Osteocyte (in vitro differentiated cells): ENCODE results near the gene C12orf56. TPM values are rescaled to one million over a fixed set of nuclear protein-coding genes. Genes with fewer than 3 reads are reported as not detected.

Experiments used
- DNase-seq: peaks from one replicate; pipeline ENCODE4 v3.0.0; 2021; ENCODE audit warnings: mixed read lengths; ENCODE audit not compliant: unreplicated experiment; ENCODE audit errors: extremely low spot score
- H3K27ac Mint-ChIP-seq: one replicate; pipeline ENCODE4 v1.8.0; 2021; ENCODE audit warnings: mild to moderate bottlenecking, mixed read lengths; ENCODE audit not compliant: unreplicated experiment
- H3K27me3 Mint-ChIP-seq: one replicate; pipeline ENCODE4 v1.8.0; 2021; ENCODE audit warnings: mixed read lengths; ENCODE audit not compliant: unreplicated experiment
- H3K36me3 Mint-ChIP-seq: one replicate; pipeline ENCODE4 v1.8.0; 2021; ENCODE audit warnings: mixed read lengths; ENCODE audit not compliant: unreplicated experiment
- H3K4me1 Mint-ChIP-seq: one replicate; pipeline ENCODE4 v1.8.0; 2021; ENCODE audit warnings: mixed read lengths; ENCODE audit not compliant: unreplicated experiment
- H3K4me3 Mint-ChIP-seq: one replicate; pipeline ENCODE4 v1.8.0; 2021; ENCODE audit warnings: mild to moderate bottlenecking, moderate library complexity, mixed read lengths; ENCODE audit not compliant: unreplicated experiment
- H3K9me3 Mint-ChIP-seq: one replicate; pipeline ENCODE4 v1.8.0; 2021; ENCODE audit warnings: mixed read lengths; ENCODE audit not compliant: unreplicated experiment
- total RNA-seq: library from RNA; stranded (reverse); gene quantifications from 2 replicates; pipeline ENCODE4 v1.2.1, GENCODE V29; 2021
- TF ChIP-seq, protein P1 (sequence below): fragments of 200-600 bp; sonication (generic); IDR thresholded peaks from 2 replicates; pipeline ENCODE4 v1.5.0; 2021; ENCODE audit warnings: antibody characterized with exemption, mild to moderate bottlenecking, moderate library complexity

Gene C12orf56
- total RNA-seq, 1 donor from 2014 or later, result 0.78 TPM

DNA sequence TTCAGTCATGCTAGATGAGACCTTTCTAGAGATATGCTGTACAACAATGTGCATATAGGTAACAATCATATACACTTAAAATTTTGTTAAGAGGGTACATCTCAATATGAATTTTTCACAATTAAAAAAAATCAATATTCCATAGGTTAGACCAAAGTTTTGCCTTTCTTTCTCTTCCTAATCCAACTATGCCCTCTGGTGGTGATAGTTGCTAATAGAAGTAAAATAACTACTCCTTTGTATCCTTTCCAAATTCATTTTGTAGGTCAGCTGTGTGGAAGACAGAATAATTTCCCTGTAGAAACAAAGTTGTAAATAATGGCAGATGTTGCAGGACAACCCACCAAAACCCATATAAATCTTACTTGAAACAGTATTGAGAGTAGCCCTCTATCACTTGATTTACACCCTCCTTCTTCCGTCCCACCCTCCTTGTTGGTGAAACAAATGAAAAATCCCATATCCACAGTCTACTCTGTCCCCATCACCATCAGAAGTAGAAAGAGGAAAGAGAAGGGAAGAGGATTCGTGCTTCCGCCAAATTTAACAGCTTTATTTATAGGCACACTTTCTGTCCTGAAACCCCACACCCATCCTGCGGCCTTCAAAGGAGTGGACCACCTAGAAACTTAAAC, 134.3 kb downstream of the C12orf56 start:
- TF ChIP-seq, protein P1, sequence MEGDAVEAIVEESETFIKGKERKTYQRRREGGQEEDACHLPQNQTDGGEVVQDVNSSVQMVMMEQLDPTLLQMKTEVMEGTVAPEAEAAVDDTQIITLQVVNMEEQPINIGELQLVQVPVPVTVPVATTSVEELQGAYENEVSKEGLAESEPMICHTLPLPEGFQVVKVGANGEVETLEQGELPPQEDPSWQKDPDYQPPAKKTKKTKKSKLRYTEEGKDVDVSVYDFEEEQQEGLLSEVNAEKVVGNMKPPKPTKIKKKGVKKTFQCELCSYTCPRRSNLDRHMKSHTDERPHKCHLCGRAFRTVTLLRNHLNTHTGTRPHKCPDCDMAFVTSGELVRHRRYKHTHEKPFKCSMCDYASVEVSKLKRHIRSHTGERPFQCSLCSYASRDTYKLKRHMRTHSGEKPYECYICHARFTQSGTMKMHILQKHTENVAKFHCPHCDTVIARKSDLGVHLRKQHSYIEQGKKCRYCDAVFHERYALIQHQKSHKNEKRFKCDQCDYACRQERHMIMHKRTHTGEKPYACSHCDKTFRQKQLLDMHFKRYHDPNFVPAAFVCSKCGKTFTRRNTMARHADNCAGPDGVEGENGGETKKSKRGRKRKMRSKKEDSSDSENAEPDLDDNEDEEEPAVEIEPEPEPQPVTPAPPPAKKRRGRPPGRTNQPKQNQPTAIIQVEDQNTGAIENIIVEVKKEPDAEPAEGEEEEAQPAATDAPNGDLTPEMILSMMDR, result peak; percentile 79
- DNase-seq, result no peak
- H3K27ac Mint-ChIP-seq, result no peak overlapping the region

DNA sequence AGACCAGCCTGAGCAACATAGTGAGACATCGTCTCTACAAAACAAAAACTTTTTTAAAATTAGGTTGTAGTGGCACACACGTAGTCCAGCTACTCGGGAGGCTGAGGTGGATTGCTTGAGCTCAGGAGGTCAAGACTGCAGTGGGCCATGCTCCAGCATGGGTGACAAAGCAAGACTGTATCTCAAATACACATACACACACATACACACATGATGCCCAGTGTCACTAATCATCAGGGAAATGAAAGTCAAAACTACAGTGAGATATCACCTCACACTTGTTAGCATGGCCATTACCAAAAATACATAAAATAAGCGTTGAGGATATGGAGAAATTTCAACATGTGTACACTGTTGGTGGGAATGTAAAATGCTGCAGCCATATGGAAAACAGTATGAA, 135.3 kb downstream of the C12orf56 start:
- Mint-ChIP-seq H3K4me3 (no peak overlapping the region), H3K36me3 (no peaks in the 10 kb centered on the region), H3K4me1 (no peaks in the 10 kb centered on the region), H3K9me3 (no peaks in the 10 kb centered on the region), H3K27me3 (no peaks in the 10 kb centered on the region), H3K27ac (no peak overlapping the region)
- no peak for DNase-seq
- TF ChIP-seq, protein P1, result no peak

More for the DNA sequence above, 134.3 kb downstream of the C12orf56 start:
- Mint-ChIP-seq H3K4me1 (no peaks in the 10 kb centered on the region), H3K36me3 (no peaks in the 10 kb centered on the region), H3K4me3 (no peak overlapping the region), H3K9me3 (no peaks in the 10 kb centered on the region), H3K27me3 (no peaks in the 10 kb centered on the region)

DNA sequence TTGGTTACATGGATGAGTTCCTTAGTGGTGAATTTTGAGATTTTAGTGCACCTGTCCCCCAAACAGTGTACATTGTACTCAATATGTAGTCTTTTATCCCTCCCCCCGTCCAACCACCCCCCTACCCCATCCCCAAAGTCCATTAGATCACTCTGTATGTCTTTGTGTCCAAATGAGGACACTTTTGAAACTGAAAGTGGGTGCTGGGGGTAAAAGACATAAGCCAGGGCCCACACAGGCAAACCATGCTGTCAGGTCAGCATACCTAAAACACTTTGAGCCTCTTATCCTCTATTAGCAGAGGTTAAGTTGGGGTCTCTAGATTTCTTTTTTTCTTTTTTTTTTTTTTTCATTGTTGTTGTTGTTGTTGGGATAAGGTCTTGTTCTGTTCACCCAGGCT, 137.2 kb downstream of the C12orf56 start:
- no peaks in the 10 kb centered on the region for H3K9me3 Mint-ChIP-seq
- DNase-seq, result no peak
- no peak overlapping the region for H3K4me3 Mint-ChIP-seq
- H3K36me3 Mint-ChIP-seq, result no peaks in the 10 kb centered on the region
- H3K4me1 Mint-ChIP-seq, result no peaks in the 10 kb centered on the region
- TF ChIP-seq, protein P1, result no peak
- no peak overlapping the region for H3K27ac Mint-ChIP-seq
- H3K27me3 Mint-ChIP-seq, result no peaks in the 10 kb centered on the region

DNA sequence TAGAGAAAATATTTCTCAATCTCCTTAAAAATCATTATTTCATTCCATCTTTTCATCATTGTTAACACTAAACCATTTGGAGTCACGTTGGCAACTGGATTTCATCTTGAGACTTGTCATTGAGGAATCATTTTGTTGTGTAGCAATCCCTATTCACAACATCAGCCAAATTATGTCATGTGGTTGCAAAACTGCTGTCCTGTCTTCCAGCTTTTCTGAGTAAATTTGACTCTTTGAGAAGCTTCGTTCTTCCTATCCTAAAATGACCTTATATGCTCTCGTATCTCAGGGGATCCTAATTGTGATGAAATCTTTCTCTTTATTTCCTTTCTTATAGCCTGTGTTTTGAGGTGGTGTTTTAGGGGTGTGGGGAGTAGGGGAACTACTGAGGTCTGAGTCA, 137.9 kb downstream of the C12orf56 start:
- Mint-ChIP-seq H3K36me3 (no peaks in the 10 kb centered on the region), H3K4me3 (no peak overlapping the region), H3K4me1 (no peaks in the 10 kb centered on the region), H3K27ac (no peak overlapping the region), H3K27me3 (no peaks in the 10 kb centered on the region), H3K9me3 (no peaks in the 10 kb centered on the region)
- TF ChIP-seq, protein P1, result no peak
- no peak for DNase-seq

DNA sequence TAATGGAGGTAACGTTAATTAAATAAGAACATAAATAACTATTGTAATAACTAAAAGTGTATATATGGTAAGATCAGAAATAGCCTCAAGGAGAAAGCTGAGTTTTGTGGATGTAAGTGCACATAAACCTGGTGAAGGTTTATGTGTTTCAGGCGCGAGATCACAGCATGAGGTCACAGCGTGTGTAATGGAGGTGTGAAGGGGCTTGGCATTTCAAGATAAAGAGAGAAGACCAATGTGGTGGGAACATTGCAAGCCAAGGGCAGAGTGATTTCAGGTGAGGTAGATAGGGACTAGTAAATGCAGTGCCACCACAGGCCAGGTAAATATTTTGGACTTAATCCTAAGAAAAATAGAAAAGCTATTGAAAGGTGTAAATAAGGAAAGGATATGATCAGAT, 146.7 kb downstream of the C12orf56 start:
- H3K4me3 Mint-ChIP-seq, result no peak overlapping the region
- no peaks in the 10 kb centered on the region for H3K36me3 Mint-ChIP-seq
- H3K27me3 Mint-ChIP-seq, result peaks cover 7% of the 10 kb centered on the region
- H3K27ac Mint-ChIP-seq, result no peak overlapping the region
- peaks cover 2% of the 10 kb centered on the region for H3K4me1 Mint-ChIP-seq
- no peaks in the 10 kb centered on the region for H3K9me3 Mint-ChIP-seq
- no peak for DNase-seq
- TF ChIP-seq, protein P1, result no peak
